Activated CD4-positive, alpha-beta T cell treated with anti-CD3 and anti-CD28 coated beads for 24 hours (primary cell): ENCODE measurements around the gene XRCC2.

ENCODE experiments used
- DNase-seq, 2 donors: peaks; one replicate each; pipeline ENCODE4 v3.0.0-alpha.2; 2020; ENCODE audit warnings: low read depth in 2 of 2

XRCC2 gene

GRCh38 chr7:152615031-152615741 lies 60.8 kb downstream of the XRCC2 start:
- DNase-seq = no peak

DNA sequence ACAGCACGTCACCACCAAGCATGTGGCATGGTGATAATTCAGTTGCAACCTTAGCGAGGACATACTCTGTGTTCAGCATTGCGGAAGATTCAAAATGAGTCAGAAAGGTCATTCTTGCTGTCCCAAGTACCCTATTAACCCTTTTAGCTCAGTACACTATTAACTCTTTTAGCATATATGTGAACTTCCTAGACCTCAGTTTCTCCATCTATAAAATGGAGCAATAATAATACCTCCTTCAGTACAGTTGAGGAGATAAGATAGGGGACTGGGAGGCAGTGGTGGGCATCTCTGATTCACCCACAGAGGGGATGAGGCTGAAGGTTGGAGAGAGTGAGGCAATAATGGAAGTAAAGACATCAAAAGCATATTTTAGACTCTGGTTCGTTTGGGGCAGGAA lies 67.3 kb downstream of the XRCC2 start:
- DNase-seq = no peak

- DNase-seq = no peak
These were observed 67.7 kb downstream of the XRCC2 start for GRCh38 chr7:152608208-152608607.

DNA sequence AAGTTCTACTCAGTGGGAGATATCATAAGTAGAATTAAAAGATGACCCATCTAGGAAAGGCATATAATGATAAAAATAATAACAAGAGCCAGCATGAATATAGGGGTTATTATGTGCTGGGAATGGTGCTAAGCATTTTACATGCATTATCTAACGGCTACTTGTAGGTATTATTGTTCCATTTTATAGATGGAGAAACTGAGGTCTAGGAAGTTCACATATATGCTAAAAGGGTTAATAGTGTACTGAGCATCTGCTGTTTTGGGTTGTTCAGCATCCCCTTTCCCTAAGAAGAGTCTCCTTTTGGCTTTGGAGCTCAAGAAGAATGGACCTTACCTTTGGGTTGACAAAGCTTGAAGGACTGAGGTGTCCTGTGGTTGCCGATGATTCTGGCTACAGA lies 68.9 kb downstream of the XRCC2 start:
- DNase-seq = no peak

DNA sequence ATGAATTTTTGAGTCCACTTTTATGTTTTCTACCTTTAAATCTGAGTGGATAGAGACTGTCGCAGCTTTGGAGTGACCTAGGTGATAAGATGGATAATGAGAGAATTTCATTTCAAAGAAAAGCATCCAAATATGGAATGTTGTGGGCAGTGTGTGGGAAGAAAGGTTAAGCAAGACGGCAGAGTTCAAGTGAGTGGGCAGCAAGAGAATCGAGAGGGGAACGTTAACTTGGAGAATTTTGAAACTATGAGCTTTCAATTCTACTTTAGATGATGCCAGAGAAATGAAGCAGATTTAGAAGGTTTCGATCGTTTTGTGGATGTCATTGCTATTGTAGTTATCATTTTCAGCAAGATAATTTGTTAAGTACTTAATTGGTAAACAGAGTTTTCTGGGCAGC lies 73.0 kb downstream of the XRCC2 start:
- DNase-seq = no peak

DNA sequence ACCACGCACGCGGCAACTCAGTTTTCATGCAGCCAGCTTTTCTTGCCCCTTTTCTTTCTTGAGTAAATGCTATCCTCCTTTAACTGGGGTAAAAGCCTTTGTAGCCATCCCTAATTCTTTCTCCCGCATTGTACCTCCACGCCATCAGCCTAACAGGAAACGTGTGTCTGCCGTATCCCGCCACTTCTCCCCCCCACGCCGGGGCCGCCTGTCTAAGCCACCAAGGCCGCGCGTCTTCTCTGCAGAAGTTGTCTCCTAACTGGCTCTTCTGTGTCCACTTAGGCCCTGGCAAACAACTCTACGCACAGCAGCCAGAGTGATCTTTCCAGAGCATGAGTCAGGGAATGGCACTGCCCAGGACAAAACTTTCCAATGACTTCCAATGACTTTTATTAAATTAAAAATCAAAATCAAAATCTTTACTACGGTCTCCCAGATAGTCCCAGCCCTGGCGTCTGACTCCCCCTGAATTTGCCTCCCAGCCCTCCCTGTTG lies 74.6 kb downstream of the XRCC2 start:
- no peak for DNase-seq

DNA sequence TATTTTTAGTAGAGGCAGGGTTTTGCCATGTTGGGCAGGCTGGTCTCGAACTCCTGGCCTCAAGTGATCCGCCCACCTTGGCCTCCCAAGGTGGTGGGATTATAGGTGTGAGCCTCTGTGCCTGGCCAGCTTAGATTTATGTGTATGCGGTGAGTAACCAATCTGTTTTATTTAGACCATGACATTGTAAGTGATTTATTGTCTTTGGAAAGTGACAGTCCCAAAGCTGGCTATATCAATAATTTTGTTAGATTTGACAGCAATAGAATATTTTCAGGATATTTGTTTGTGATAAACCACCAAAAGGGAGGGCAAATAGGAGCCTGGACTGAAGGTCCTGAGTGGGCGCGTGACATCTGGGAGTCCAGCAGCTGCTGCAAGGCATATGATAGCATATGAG lies 75.7 kb downstream of the XRCC2 start:
- no peak for DNase-seq

GRCh38 chr7:152597507-152597906 lies 78.4 kb downstream of the XRCC2 start:
- DNase-seq = no peak

- DNase-seq = no peak
These were observed 79.1 kb downstream of the XRCC2 start for GRCh38 chr7:152596824-152597223.
